Measurements from ENCODE around the gene UNC45B. TPM values are rescaled to one million over a fixed set of nuclear protein-coding genes. Genes with fewer than 3 reads are reported as not detected.

The UNC45B gene
- total RNA-seq, 1 experiment from 2014 or later, result not detected

GRCh38 chr17:35214631-35215273 lies 67.1 kb downstream of the UNC45B start:
- no peaks in the 10 kb centered on the region for H3K4me1 Mint-ChIP-seq (ENCODE audit: insufficient read depth, unreplicated experiment)

GRCh38 chr17:35217107-35217506 lies 69.5 kb downstream of the UNC45B start:
- Mint-ChIP-seq H3K27ac (ENCODE audit: low read depth, unreplicated experiment) (no peak overlapping the region), H3K9me3 (ENCODE audit: unreplicated experiment) (no peaks in the 10 kb centered on the region), H3K4me1 (ENCODE audit: insufficient read depth, unreplicated experiment) (no peaks in the 10 kb centered on the region), H3K36me3 (ENCODE audit: insufficient read depth, unreplicated experiment) (no peaks in the 10 kb centered on the region), H3K27me3 (ENCODE audit: insufficient read depth, unreplicated experiment) (peaks cover 16% of the 10 kb centered on the region), H3K4me3 (ENCODE audit: unreplicated experiment) (no peak overlapping the region)
- intact Hi-C loops (cut with micrococcal nuclease), result no loop called here
- BruUV-seq (replicated peaks), result no TSS peak
- ChIA-PET CTCF (no interaction called here), POLR2A (no interaction called here)
- no peak for TF ChIP-seq CTCF (IDR thresholded peaks at IDR 0.05; ENCODE audit: unreplicated experiment)
- no peak for DNase-seq (ENCODE audit: unreplicated experiment)

More at GRCh38 chr17:35214631-35215273, 67.1 kb downstream of the UNC45B start:
- no peak overlapping the region for H3K4me3 Mint-ChIP-seq (ENCODE audit: unreplicated experiment)
- H3K27ac Mint-ChIP-seq (ENCODE audit: low read depth, unreplicated experiment), result no peak overlapping the region
- intact Hi-C loops (cut with micrococcal nuclease), result no loop called here
- H3K36me3 Mint-ChIP-seq (ENCODE audit: insufficient read depth, unreplicated experiment), result no peaks in the 10 kb centered on the region
- no TSS peak for BruUV-seq (replicated peaks)
- DNase-seq (ENCODE audit: unreplicated experiment), result no peak
- H3K27me3 Mint-ChIP-seq (ENCODE audit: insufficient read depth, unreplicated experiment), result peaks cover 16% of the 10 kb centered on the region
- CTCF ChIA-PET, result interaction anchor here (0.9 kb wide), 1 partner anchor 978 kb away, joined by 3 read pairs; no protein-coding TSS in a partner anchor
- POLR2A ChIA-PET, result interaction anchor here (0.6 kb wide), 1 partner anchor 76 kb away, joined by 6 read pairs; no protein-coding TSS in a partner anchor
- H3K9me3 Mint-ChIP-seq (ENCODE audit: unreplicated experiment), result no peaks in the 10 kb centered on the region
- no peak for TF ChIP-seq CTCF (IDR thresholded peaks at IDR 0.05; ENCODE audit: unreplicated experiment)

GRCh38 chr17:35218915-35219314 lies 71.3 kb downstream of the UNC45B start:
- Mint-ChIP-seq H3K36me3 (ENCODE audit: insufficient read depth, unreplicated experiment) (no peaks in the 10 kb centered on the region), H3K9me3 (ENCODE audit: unreplicated experiment) (no peaks in the 10 kb centered on the region), H3K27me3 (ENCODE audit: insufficient read depth, unreplicated experiment) (peaks cover 16% of the 10 kb centered on the region), H3K4me1 (ENCODE audit: insufficient read depth, unreplicated experiment) (no peaks in the 10 kb centered on the region), H3K4me3 (ENCODE audit: unreplicated experiment) (no peak overlapping the region), H3K27ac (ENCODE audit: low read depth, unreplicated experiment) (no peak overlapping the region)
- DNase-seq (ENCODE audit: unreplicated experiment), result no peak
- no peak for TF ChIP-seq CTCF (IDR thresholded peaks at IDR 0.05; ENCODE audit: unreplicated experiment)
- intact Hi-C loops (cut with micrococcal nuclease), result no loop called here
- BruUV-seq (replicated peaks), result no TSS peak
- CTCF ChIA-PET, result no interaction called here
- POLR2A ChIA-PET, result interaction anchor here (0.6 kb wide), 1 partner anchor 563 kb away, joined by 3 read pairs; no protein-coding TSS in a partner anchor

- H3K4me3 Mint-ChIP-seq (ENCODE audit: unreplicated experiment), result no peak overlapping the region
Observed at GRCh38 chr17:35222452-35222851, 74.8 kb downstream of the UNC45B start.

More at GRCh38 chr17:35222452-35222851, 74.8 kb downstream of the UNC45B start:
- Mint-ChIP-seq H3K4me1 (ENCODE audit: insufficient read depth, unreplicated experiment) (no peaks in the 10 kb centered on the region), H3K27me3 (ENCODE audit: insufficient read depth, unreplicated experiment) (no peaks in the 10 kb centered on the region), H3K9me3 (ENCODE audit: unreplicated experiment) (no peaks in the 10 kb centered on the region), H3K27ac (ENCODE audit: low read depth, unreplicated experiment) (no peak overlapping the region), H3K36me3 (ENCODE audit: insufficient read depth, unreplicated experiment) (no peaks in the 10 kb centered on the region)
- TF ChIP-seq CTCF (IDR thresholded peaks at IDR 0.05; ENCODE audit: unreplicated experiment), result no peak
- BruUV-seq (replicated peaks), result no TSS peak
- intact Hi-C loops (cut with micrococcal nuclease), result no loop called here
- CTCF ChIA-PET, result interaction anchor here (1.0 kb wide), 1 partner anchor 9 kb away, joined by 4 read pairs; no protein-coding TSS in a partner anchor
- POLR2A ChIA-PET, result interaction anchor here (0.9 kb wide), 1 partner anchor 13 kb away, joined by 4 read pairs; no protein-coding TSS in a partner anchor
- DNase-seq (ENCODE audit: unreplicated experiment), result no peak
